DMS114 treated with DMSO at 0.1 percent for 48 hours (cell line): ENCODE measurements around the gene TYW5.
A peak's percentile ranks its signal among the peaks of the same experiment; 100 is the strongest.
"Not testable (repeated sequence)": the region's sequence is repeated elsewhere in the genome, so short reads cannot be mapped to it uniquely, and the experiment has no call there.

Source experiments
- DNase-seq: peaks from one replicate; lab custom pipeline; 2025; ENCODE audit not compliant: unreplicated experiment; lab: John Stamatoyannopoulos, UW

TYW5 gene

DNA sequence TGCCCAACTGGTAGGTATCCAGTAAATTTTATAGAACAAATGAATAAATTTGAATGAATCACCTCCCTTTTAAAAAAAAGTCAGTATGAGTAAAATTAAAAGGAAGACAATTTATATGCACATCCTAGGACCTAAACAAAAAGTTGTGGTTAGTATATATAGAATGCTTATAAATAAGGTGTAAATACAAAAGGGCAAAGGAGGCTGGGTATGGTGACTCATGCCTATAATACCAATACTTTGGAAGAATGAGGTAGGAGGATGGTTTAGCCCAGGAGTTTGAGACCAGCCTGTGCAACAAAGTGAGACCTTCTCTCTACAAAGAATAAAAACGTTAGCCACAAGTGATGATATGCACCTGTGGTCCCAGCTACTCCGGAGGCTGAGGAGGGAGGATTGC is 31.4 kb downstream of the TYW5 start:
- DNase-seq, result no peak

DNA sequence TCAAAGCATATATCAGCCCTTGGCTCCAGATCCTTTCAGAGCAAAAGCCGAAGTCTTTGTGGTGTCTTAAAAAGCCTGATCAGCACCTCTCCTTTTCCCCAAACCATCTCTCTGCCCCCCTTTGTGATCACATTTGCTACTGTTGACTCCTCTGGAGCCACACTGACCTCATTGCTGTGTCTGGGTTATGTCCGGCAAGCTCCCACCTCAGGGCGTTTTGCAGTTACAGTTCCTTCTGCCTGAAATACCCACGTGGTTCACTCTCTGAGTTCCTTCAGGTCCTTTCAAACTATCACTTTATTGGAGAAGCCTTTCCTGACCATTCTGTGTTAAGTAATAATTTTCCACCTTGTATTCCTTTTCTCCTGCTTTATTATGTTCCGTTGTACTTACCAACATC is 32.4 kb downstream of the TYW5 start:
- DNase-seq, result no peak

DNA sequence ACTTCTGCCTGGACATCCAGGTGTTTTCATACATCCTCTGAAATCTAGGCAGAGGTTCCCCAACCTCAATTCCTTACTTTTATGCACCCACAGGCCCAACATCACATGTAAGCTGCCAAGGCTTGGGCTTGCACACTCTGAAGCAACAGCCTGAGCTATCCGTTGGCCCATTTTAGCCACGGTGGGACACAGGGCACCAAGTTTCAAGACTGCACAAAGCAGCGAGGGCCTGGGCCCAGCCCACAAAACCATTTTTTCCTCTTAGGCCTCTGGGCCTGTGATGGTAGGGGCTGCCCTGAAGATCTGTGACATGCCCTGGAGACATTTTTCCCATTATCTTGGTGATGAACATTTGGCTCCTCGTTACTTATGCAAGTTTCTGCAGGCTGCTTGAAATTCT is 38.3 kb downstream of the TYW5 start:
- no peak for DNase-seq

DNA sequence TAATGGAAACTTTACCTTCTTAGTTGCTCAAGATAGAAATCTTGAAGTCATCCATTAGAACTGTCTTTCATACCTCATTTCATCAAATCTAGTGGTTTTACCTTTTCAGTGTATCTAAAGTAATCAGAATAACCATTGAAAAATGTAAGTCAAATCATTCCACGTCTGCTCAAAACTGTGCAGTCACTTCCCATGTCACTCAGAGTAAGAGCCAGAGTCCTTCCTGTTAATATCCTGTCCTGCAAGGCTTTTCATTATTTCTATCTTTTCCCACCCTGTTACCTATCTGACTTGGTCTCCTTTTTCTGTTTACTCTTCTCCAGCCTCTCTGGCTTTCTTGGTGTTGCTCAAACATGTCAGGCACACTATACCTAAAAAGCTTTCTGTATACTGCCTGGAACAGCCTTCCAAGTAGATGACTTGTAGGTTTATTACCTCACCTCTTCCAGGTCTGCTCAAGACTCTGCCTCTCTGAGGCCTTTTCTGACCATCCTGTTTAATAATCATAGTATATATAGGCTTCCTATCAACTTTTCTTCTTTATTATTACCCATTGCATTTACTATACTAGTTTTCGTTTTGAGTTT is 40.8 kb downstream of the TYW5 start:
- no peak for DNase-seq

DNA sequence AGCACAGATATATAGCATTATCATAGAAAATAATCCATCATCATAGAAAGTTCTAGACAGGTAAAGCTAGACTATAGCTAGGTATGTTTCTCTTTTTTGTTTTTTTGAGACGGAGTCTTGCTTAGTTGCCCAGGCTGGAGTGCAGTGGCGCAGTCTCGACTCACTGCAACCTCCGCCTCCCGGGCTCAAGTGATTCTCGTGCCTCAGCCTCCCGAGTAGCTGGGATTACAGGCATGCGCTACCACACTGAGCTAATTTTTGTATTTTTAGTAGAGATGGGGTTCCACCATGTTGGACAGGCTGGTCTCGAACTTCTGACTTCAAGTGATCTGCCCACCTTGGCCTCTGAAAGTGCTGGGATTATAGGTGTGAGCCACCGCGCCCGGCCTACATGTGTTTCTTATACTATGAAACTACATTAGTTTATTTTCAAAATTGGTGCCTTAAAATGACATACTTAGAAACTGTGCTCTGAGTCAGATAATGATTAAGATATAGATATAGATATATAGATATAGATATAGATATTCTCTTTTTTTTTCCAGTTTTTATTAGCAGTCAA is 42.7 kb downstream of the TYW5 start:
- DNase-seq, result not testable (repeated sequence)

DNA sequence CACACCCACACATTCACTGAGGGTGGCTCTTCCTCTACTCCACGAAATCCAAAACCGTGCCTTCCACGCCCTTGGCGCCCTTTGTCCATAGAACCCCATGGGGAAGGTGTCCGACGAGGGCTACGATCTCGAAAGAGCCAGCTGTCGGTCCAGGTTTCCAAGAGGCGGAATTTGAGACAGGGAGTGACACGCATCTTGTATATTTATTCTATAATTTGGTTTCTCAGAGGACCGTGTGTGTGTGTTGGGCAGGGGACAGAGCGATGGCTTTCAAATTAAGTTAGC is 43.5 kb downstream of the TYW5 start:
- DNase-seq, result no peak

DNA sequence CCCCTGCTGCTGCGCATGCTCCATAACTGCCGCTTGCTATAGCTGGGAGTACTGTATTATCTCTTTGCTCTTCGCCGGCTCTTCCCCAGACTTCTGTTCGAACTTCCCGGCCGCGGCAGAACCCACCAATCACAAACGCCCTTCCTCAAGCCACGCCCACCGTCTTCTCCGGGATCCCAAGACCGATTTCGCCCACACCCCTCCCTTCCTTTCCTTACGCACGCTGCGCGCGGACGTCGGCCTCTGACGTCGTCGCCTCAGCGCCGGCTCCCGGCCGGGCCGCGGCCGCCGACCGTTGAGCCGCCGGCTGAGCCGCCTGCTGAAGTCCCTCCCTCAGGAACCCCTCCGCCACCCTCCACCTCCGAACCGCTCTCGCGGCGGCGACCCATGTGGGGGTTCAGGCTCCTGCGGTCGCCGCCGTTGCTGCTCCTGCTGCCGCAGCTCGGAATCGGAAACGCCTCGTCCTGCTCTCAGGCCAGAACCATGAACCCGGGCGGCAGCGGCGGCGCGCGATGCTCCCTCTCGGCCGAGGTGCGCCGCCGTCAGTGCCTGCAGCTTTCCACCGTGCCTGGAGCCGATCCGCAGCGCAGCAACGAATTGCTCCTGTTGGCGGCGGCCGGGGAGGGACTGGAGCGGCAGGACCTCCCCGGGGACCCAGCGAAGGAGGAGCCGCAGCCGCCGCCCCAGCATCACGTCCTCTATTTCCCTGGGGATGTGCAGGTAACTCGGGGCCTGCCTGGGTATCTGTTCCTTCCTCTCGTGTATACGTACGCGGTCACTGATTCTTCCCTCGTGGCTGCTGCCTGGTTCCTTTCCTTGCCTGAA is 44.0 kb downstream of the TYW5 start, which contains the start of gene C2orf69:
TSS of gene C2orf69 (plus strand) at position 242 of the 825 bp plus-strand sequence. CDS start at position 388, 146 bp downstream.
- peak; percentile 99 for DNase-seq

DNA sequence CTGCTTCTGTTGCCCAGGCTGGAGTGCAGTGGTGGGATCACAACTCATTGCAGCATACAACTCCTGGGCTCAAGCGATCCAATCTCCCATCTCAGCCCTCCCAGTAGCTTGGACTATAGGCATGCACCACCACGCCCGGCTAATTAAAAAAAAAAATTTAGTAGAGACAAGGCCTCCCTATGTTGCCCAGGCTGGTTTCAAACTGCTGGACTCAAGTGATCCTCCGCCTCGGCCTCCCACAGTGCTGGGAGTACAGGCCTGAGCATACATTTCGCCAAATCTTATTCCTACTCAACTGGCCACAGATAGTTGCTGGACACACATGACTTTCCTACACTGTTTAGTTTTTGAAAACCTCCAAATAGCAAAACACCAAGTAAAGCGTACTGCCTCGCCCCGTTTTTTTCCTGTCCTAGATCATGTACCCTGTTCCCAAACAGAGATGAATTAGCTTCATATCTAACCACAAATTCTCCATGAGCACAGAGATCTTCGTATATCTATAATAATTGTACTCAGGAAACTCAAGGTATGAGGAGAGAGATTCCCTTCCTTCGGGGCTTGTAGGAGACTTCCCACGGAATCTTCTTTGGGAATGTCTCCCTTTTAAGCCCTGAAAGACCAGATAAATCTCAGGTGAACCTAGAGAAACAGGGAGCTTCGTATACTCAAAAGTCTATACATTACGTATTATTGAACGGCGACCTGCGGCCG is 44.8 kb downstream of the TYW5 start:
- no peak for DNase-seq

DNA sequence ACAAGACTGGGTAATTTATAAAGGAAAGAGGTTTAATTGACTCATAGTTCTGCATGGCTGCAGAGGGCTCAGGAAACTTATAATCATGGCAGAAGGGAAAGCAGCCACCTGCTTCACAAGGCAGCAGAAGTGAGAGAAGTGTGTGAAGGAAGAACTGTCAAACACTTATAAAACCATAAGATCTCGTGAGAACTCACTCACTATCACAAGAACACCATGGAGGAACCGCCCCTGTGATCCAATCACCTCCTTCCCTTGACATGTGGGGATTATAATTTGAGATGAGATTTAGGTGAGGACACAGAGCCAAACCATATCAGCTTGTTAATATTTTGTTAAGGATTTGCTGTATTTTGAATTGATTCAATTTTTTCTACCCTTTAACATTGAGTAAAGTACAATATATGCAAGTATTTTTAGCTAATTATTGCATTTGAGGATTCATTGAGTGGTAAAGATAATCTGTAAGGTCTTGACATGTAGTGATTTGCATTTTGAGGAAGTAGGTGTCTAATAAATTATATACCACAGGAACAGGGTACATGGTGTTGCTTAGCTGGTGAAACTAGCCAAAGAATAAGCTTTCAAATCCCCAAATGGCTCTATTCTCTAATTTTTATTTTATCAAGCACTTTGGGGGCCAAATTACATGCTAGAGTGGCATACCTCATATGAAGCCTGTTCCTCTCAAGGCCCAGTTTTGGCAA is 48.1 kb downstream of the TYW5 start:
- DNase-seq, result no peak

DNA sequence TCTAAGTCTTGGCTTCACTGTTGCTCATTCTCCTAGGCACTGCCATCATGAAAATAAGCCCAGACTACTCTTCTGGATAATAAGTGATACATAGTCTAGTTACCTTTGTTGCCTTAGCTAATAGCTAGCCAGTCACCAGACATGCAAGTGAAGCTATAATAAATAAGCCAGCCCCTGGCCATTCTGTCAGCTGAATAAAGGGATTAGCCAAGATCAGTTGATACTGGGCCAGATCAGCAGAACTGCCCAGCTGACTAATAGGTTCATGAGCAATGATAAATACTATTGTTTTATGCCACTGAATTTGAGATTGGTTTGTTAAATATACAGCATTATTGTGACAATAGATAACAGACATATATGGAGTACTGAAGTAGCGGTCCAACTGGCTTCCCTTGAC is 52.2 kb downstream of the TYW5 start:
- no peak for DNase-seq

DNA sequence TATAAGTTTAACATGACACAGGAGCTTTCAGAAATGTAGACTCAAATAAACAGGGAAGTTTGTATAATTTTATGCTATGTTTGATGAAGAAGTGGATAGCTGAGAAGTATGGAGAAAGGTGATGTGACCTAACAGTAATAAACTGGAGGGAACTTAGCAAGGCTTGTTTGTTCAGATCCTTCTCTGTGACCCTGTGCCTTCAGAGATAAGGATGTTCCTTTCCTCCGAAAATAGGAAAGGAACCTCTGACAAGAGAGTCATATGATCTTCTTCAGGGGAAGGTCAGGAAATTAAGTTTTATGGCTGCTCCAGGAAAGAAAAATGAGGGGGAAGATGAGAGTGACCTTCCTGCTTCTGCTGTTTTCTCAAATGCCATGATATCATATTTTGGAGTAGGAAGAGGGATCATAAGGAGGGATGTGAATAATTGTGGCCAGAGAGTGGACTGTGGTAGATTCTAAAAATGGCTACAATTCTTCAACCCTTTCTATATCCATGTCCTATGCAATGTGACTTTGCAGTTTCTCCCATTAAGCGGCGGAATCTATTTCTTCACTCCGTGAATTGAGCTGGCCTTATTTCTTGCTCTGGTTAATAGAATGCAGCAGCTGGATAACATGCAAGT is 52.7 kb downstream of the TYW5 start:
- DNase-seq, result no peak

DNA sequence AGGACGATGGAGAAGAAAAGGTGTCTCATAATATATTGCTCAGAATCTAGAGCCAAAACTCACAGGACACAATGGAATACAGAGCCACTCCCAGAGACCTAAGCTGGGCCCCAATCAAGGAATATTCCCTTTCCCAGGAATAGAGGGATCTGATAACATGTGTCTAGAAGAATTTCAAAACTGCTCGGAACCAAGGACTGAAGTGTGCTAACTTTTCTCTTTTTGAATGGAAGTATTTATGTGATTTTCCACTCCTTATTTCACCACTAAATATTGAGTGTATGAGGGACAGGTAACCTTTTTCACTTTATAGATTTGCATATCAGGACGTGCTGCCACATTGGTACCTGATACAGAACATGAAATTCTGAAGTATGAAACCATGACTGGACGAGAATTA is 53.3 kb downstream of the TYW5 start:
- DNase-seq, result no peak

DNA sequence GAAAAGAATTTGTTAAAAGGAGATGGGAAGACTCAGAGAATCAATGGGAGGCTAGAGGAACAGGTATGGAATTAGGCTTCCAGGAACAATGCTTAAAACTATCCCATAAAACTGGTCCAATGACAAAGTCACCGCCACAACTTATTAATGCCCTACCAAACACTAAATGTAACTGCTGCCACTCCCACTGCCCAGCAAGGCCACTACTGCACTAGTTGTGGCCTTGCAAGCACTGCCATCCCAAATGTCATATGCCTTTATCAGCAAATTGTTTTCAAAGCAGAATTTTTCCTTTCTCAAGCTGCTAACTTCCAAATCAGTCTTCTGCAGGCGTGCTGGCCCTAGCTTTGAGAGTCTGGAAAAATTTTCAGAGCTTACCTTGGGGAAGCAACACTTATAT is 58.7 kb downstream of the TYW5 start:
- no peak for DNase-seq

DNA sequence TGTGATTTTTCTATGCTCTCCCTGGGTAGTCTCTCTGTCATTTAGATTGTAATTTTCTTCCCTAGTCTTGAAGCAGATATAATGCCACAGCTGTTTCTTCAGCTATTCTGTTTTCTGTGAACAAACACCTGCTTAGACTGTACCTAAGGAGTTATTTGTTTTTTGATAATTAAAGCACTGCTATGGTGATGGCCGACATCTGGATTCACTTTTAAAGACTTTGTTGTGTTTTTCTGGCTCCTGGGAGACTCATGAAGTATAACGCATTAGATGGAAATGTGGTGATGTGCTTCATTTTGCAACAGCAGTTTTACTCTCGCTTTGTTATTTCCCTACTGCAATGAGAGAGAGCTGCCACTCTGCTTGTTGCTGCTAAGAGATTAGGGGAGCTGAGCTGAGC is 59.9 kb downstream of the TYW5 start:
- no peak for DNase-seq

DNA sequence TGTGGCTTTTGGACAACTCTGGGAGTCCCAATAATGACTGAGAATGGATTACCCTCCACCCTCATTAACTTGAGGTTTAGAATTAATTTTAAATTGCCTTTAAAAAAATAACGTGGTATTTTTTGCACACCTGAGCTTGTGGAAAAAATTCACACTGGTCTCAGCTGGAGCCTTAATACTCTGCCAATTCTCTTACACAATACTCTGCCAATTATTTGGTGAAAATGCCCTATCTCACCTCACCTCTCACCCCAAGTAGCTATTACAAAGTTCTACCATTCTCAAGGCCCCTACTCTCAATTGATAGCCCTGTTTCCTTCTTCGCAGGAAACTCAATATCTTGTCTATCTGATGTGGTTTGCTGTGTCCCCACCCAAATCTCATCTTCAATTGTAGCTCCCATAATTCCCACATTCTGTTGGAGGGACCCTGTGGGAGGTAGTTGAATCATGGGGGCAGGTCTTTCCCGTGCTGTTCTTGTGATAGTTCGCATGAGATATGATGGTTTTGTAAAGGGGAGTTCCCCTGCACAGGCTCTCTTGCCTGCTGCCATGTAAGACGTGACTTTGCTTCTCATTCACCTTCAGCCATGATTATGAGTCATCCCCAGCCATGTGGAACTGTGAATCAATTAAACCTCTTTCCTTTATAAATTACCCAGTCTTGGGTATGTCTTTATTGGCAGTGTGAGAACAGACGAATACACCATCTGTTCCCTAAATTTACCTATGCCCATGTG is 71.6 kb downstream of the TYW5 start:
- no peak for DNase-seq

DNA sequence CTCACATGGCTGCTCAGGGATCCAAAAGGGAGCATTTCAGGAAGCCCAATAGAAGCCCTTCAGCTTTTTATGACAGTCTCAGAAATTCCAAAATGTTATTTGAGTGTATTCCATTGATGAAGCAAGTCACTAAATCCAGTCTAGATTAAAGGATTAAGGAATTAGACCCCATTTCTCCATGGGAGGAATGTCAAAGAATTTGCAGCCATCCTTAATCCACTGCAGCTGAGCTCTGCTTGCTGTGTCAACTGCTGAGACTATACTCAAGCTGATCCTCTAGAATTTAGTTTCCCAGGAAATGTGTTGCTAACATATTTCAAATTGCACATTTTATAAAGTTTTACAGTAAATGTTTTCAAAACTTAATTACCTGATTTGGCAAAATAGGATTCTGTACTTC is 72.6 kb downstream of the TYW5 start:
- no peak for DNase-seq
